ENCODE results near the gene DUSP9. TPM values are rescaled to one million over a fixed set of nuclear protein-coding genes. Genes with fewer than 3 reads are reported as not detected.

DUSP9 gene
- total RNA-seq, 1 experiment from 2014 or later = 12.0 TPM

DNA sequence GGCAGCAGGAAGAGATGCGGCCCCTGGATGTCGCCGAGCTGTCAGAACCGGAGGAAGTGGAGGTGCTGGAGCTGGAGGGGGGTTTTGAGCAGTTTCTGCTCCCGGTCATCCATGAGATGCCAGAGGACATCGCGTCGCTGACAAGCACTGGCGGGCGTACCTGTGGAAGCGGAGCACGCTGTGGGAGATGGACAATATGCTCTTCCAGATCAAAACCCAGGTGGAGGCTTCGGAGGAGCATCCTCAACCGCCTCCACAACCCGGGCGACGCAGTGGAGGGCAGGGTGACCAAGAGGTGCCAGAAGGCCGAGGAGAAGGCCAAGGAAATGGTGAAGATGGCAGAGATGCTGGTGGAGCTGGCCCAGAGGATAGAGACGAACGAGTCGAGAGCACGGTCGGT lies 40.5 kb upstream of the DUSP9 start:
- no peaks in the 10 kb centered on the region for H3K4me1 Mint-ChIP-seq (ENCODE audit: low read depth, unreplicated experiment)
- no peaks in the 10 kb centered on the region for H3K27me3 Mint-ChIP-seq (ENCODE audit: insufficient read depth, unreplicated experiment)
- intact Hi-C loops (cut with micrococcal nuclease; ENCODE audit: unreplicated experiment) = no loop called here

DNA sequence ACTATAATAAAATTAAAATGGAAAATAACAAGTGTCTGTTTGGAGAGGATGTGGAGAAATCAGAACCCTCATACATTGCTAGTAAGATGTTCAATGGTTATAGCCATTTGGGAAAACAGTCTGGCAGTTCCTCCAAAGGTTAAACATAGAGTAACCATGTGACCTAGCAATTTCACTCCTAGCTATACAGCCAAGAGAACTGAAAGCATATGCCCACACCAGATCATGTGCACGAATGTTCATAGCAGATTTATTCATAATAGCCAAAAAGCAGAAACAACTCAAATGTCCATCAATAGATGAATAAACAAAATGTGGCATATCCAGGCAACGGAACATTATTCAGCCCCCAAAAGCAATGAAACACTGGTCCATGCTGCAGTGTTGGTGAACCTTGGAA lies 38.6 kb upstream of the DUSP9 start:
- Histone ChIP-seq H3K27me3 (replicated peaks; ENCODE audit: control insufficient read depth, insufficient read depth, low read length) (no peaks in the 10 kb centered on the region), H3K4me1 (no peaks in the 10 kb centered on the region), H3K4me3 (ENCODE audit: low read depth, low read length) (no peak overlapping the region), H3K9me3 (no peaks in the 10 kb centered on the region), H3K36me3 (ENCODE audit: control insufficient read depth, insufficient read depth, low read length) (no peaks in the 10 kb centered on the region)
- Mint-ChIP-seq H3K27me3 (ENCODE audit: insufficient read depth, unreplicated experiment) (no peaks in the 10 kb centered on the region), H3K4me1 (ENCODE audit: low read depth, unreplicated experiment) (no peaks in the 10 kb centered on the region), H3K4me3 (ENCODE audit: unreplicated experiment) (no peak overlapping the region), H3K9me3 (ENCODE audit: unreplicated experiment) (no peaks in the 10 kb centered on the region), H3K27ac (ENCODE audit: unreplicated experiment) (no peak overlapping the region), H3K36me3 (ENCODE audit: insufficient read depth, unreplicated experiment) (no peaks in the 10 kb centered on the region)
- DNase-seq = no peak
- ChIA-PET POLR2A (no interaction called here), CTCF (interaction anchor here (0.7 kb wide), 1 partner anchor 148 kb away, joined by 3 read pairs; no protein-coding TSS in a partner anchor)
- TF ChIP-seq, protein P1, sequence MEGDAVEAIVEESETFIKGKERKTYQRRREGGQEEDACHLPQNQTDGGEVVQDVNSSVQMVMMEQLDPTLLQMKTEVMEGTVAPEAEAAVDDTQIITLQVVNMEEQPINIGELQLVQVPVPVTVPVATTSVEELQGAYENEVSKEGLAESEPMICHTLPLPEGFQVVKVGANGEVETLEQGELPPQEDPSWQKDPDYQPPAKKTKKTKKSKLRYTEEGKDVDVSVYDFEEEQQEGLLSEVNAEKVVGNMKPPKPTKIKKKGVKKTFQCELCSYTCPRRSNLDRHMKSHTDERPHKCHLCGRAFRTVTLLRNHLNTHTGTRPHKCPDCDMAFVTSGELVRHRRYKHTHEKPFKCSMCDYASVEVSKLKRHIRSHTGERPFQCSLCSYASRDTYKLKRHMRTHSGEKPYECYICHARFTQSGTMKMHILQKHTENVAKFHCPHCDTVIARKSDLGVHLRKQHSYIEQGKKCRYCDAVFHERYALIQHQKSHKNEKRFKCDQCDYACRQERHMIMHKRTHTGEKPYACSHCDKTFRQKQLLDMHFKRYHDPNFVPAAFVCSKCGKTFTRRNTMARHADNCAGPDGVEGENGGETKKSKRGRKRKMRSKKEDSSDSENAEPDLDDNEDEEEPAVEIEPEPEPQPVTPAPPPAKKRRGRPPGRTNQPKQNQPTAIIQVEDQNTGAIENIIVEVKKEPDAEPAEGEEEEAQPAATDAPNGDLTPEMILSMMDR (IDR thresholded peaks at IDR 0.05; ENCODE audit: insufficient read depth in 1 of 2, low read depth in 1 of 2, low read length in 1 of 2, severe bottlenecking in 1 of 2, unreplicated experiment in 1 of 2) = no peak
- intact Hi-C loops (cut with micrococcal nuclease; ENCODE audit: unreplicated experiment) = no loop called here
- no TSS peak for BruUV-seq (replicated peaks)

More for the DNA sequence above, 40.5 kb upstream of the DUSP9 start:
- H3K4me1 ChIP-seq = no peaks in the 10 kb centered on the region
- H3K36me3 ChIP-seq (ENCODE audit: control insufficient read depth, insufficient read depth, low read length) = no peaks in the 10 kb centered on the region
- Mint-ChIP-seq H3K36me3 (ENCODE audit: insufficient read depth, unreplicated experiment) (no peaks in the 10 kb centered on the region), H3K27ac (ENCODE audit: unreplicated experiment) (no peak overlapping the region), H3K9me3 (ENCODE audit: unreplicated experiment) (no peaks in the 10 kb centered on the region), H3K4me3 (ENCODE audit: unreplicated experiment) (no peak overlapping the region)
- no peak for DNase-seq
- H3K9me3 ChIP-seq = no peaks in the 10 kb centered on the region
- H3K27me3 ChIP-seq (replicated peaks; ENCODE audit: control insufficient read depth, insufficient read depth, low read length) = no peaks in the 10 kb centered on the region
- no TSS peak for BruUV-seq (replicated peaks)
- CTCF ChIA-PET = interaction anchor here (0.5 to 1.8 kb wide), 2 partner anchors 56 to 61 kb away, joined by 3 to 6 read pairs; no protein-coding TSS in a partner anchor
- H3K4me3 ChIP-seq (ENCODE audit: low read depth, low read length) = no peak overlapping the region
- TF ChIP-seq, protein P1 (IDR thresholded peaks at IDR 0.05; ENCODE audit: insufficient read depth in 1 of 2, low read depth in 1 of 2, low read length in 1 of 2, severe bottlenecking in 1 of 2, unreplicated experiment in 1 of 2) = no peak
- POLR2A ChIA-PET = no interaction called here

DNA sequence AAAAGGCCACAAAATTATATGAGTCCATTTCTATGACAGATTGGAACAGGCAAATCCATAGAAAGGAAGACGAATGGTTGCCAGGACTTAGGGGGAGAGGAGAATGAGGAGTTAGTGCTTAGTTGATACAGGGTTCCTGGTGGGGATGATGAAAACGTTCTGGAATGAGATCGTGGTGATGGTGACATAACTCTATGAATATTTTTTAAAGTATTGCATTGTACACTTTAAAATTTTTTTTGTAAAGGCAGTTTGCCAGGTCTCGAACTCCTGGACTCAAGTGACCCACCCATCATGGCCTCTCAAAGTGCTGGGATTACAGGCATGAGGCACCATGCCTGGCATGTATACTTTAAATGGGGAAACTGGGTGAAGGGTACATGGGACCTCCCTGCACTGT lies 38.2 kb upstream of the DUSP9 start:
- no TSS peak for BruUV-seq (replicated peaks)
- Mint-ChIP-seq H3K27me3 (ENCODE audit: insufficient read depth, unreplicated experiment) (no peaks in the 10 kb centered on the region), H3K4me1 (ENCODE audit: low read depth, unreplicated experiment) (no peaks in the 10 kb centered on the region), H3K9me3 (ENCODE audit: unreplicated experiment) (no peaks in the 10 kb centered on the region), H3K27ac (ENCODE audit: unreplicated experiment) (no peak overlapping the region), H3K36me3 (ENCODE audit: insufficient read depth, unreplicated experiment) (no peaks in the 10 kb centered on the region), H3K4me3 (ENCODE audit: unreplicated experiment) (no peak overlapping the region)
- H3K4me1 ChIP-seq = no peaks in the 10 kb centered on the region
- no peaks in the 10 kb centered on the region for H3K9me3 ChIP-seq
- H3K27me3 ChIP-seq (replicated peaks; ENCODE audit: control insufficient read depth, insufficient read depth, low read length) = no peaks in the 10 kb centered on the region
- H3K4me3 ChIP-seq (ENCODE audit: low read depth, low read length) = no peak overlapping the region
- H3K36me3 ChIP-seq (ENCODE audit: control insufficient read depth, insufficient read depth, low read length) = no peaks in the 10 kb centered on the region
- ChIA-PET POLR2A (no interaction called here), CTCF (interaction anchor here (1.0 to 1.9 kb wide), 2 partner anchors 36 to 59 kb away, joined by 3 to 18 read pairs; no protein-coding TSS in a partner anchor)
- intact Hi-C loops (cut with micrococcal nuclease; ENCODE audit: unreplicated experiment) = no loop called here
- no peak for DNase-seq
- TF ChIP-seq, protein P1 (IDR thresholded peaks at IDR 0.05; ENCODE audit: insufficient read depth in 1 of 2, low read depth in 1 of 2, low read length in 1 of 2, severe bottlenecking in 1 of 2, unreplicated experiment in 1 of 2) = no peak
